ENCODE results near the gene CAMP. TPM values are rescaled to one million over a fixed set of nuclear protein-coding genes. Genes with fewer than 3 reads are reported as not detected.

Gene CAMP
- total RNA-seq, 1 donor from 2014 or later: not detected

- Histone ChIP-seq H3K4me1 (peaks cover 19% of the 10 kb centered on the region), H3K36me3 (no peaks in the 10 kb centered on the region), H3K27me3 (ENCODE audit: low read depth) (no peaks in the 10 kb centered on the region), H3K9me3 (replicated peaks) (no peaks in the 10 kb centered on the region), H3K27ac (replicated peaks) (peak overlapping the region; percentile 82), H3K4me3 (no peak overlapping the region)
- TF ChIP-seq, protein P1, sequence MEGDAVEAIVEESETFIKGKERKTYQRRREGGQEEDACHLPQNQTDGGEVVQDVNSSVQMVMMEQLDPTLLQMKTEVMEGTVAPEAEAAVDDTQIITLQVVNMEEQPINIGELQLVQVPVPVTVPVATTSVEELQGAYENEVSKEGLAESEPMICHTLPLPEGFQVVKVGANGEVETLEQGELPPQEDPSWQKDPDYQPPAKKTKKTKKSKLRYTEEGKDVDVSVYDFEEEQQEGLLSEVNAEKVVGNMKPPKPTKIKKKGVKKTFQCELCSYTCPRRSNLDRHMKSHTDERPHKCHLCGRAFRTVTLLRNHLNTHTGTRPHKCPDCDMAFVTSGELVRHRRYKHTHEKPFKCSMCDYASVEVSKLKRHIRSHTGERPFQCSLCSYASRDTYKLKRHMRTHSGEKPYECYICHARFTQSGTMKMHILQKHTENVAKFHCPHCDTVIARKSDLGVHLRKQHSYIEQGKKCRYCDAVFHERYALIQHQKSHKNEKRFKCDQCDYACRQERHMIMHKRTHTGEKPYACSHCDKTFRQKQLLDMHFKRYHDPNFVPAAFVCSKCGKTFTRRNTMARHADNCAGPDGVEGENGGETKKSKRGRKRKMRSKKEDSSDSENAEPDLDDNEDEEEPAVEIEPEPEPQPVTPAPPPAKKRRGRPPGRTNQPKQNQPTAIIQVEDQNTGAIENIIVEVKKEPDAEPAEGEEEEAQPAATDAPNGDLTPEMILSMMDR (IDR thresholded peaks at IDR 0.05; ENCODE audit: borderline replicate concordance): no peak
- DNase-seq: peak; percentile 36
- intact Hi-C loops (cut with micrococcal nuclease): no loop called here
Measured at GRCh38 chr3:48215466-48215865, 7.8 kb upstream of the CAMP start.

DNA sequence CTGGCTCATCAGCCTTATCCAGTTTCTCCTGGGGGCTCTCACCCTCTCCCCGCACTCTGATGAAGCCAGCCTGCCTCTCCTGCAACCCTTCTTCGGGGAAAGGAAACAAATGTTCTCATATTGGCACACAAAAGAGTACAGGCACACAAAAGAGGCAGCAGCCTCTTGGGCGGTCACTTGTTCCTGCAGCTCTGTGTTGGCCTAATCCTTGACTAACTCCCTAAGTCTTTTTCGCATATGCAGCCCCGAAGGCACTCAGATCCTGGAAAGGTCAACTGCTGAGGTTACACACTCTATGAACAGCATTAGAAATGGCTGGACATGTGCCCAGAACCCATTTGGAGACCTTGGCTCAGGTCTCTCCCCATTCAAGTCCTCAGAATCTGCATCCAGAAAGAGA is 7.4 kb upstream of the CAMP start:
- H3K4me1 ChIP-seq: peaks cover 19% of the 10 kb centered on the region
- H3K4me3 ChIP-seq: no peak overlapping the region
- no peaks in the 10 kb centered on the region for H3K9me3 ChIP-seq (replicated peaks)
- intact Hi-C loops (cut with micrococcal nuclease): no loop called here
- peak; percentile 53 for DNase-seq
- no peaks in the 10 kb centered on the region for H3K36me3 ChIP-seq
- no peaks in the 10 kb centered on the region for H3K27me3 ChIP-seq (ENCODE audit: low read depth)
- peak overlapping the region; percentile 82 for H3K27ac ChIP-seq (replicated peaks)
- TF ChIP-seq, protein P1 (IDR thresholded peaks at IDR 0.05; ENCODE audit: borderline replicate concordance): no peak

DNA sequence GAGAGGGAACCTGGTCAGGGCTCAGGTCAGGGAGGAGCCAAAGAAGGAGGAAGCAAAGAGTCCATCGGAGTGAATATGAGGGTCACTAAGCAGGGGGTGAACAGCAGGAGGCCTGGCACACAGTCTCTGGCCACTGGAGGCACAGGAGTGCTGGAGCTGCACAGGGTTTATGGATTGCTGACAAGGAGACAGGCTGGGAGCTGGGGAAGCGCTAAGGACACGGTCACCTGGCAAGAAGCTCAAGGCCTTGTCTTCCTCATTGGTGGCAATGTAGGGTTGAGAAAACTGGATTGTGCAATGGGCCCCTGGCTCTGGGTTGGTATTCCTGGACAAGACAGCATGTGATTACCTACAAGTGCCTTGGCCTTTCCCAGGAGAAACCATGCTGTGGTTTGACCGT is 5.8 kb upstream of the CAMP start:
- Histone ChIP-seq H3K4me1 (peaks cover 19% of the 10 kb centered on the region), H3K27ac (replicated peaks) (peak overlapping the region; percentile 82), H3K36me3 (no peaks in the 10 kb centered on the region), H3K4me3 (no peak overlapping the region), H3K9me3 (replicated peaks) (no peaks in the 10 kb centered on the region), H3K27me3 (ENCODE audit: low read depth) (no peaks in the 10 kb centered on the region)
- intact Hi-C loops (cut with micrococcal nuclease): no loop called here
- TF ChIP-seq, protein P1 (IDR thresholded peaks at IDR 0.05; ENCODE audit: borderline replicate concordance): no peak
- DNase-seq: no peak

DNA sequence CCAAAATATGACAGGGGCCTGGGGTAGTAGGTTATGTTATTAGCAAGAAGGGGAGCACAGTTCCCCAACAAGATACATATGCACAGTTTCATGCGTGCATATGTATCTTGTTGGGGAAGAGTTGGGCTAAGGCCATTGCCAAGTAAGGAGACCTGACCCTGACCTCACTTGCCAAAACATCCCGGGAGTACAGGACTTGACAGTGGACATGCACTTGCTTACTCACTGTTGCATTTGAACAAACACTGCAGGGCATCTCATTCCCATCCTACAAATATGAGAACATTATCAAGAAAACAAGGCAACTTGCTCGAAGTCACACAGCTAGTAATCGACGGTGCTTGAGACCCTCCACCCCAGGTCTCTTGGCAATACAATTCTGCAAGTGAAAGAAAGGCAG is 4.8 kb upstream of the CAMP start:
- Histone ChIP-seq H3K27ac (replicated peaks) (no peak overlapping the region), H3K4me1 (peaks cover 19% of the 10 kb centered on the region), H3K4me3 (no peak overlapping the region), H3K27me3 (ENCODE audit: low read depth) (no peaks in the 10 kb centered on the region), H3K36me3 (no peaks in the 10 kb centered on the region), H3K9me3 (replicated peaks) (no peaks in the 10 kb centered on the region)
- intact Hi-C loops (cut with micrococcal nuclease): no loop called here
- no peak for DNase-seq
- TF ChIP-seq, protein P1 (IDR thresholded peaks at IDR 0.05; ENCODE audit: borderline replicate concordance): no peak

DNA sequence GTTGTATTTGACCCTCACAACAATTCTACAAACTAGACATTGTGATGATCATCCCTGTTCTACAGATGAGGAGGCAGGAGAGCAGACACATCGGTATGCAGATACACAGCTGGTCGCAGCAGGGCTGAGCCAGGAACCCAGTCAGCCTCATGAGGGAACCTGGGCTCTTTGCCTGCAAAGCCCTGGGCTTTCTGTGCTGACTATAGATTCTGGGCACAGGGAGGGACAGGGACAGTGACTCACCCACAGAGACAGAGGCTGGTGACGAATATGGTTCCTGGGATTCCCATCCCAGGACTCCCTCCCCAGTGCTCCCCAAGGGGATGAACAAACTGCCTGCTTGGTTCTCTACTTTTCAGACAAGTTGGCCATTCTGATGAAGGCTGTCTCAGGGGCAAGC is 3.8 kb upstream of the CAMP start:
- H3K36me3 ChIP-seq: no peaks in the 10 kb centered on the region
- H3K9me3 ChIP-seq (replicated peaks): no peaks in the 10 kb centered on the region
- H3K27me3 ChIP-seq (ENCODE audit: low read depth): no peaks in the 10 kb centered on the region
- H3K4me3 ChIP-seq: no peak overlapping the region
- TF ChIP-seq, protein P1 (IDR thresholded peaks at IDR 0.05; ENCODE audit: borderline replicate concordance): no peak
- peak overlapping the region; percentile 30 for H3K27ac ChIP-seq (replicated peaks)
- intact Hi-C loops (cut with micrococcal nuclease): no loop called here
- DNase-seq: peak; percentile 61
- H3K4me1 ChIP-seq: peaks cover 19% of the 10 kb centered on the region

DNA sequence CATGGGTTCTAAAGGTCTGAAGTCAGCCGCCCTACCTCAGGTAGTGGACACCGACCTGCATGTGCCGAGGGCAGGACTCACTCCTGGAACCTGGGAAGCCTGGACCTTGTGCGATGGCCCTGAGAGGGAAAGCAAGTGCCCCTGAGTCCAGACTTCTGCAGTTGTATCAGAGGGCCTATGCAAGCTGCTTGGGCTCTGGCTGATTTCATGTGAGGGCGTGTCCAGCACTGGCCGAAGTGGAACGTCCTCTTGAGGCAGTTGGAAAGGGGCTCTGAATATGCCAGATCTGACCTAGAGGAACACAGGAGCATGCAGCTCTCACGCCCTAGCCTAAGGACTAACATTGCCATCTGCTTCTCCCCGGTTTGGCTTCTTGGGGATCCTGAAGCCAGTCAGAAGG is 2.5 kb upstream of the CAMP start:
- DNase-seq: no peak
- H3K36me3 ChIP-seq: no peaks in the 10 kb centered on the region
- no peaks in the 10 kb centered on the region for H3K9me3 ChIP-seq (replicated peaks)
- H3K4me1 ChIP-seq: peaks cover 9% of the 10 kb centered on the region
- no peak overlapping the region for H3K4me3 ChIP-seq
- H3K27me3 ChIP-seq (ENCODE audit: low read depth): no peaks in the 10 kb centered on the region
- no peak overlapping the region for H3K27ac ChIP-seq (replicated peaks)
- intact Hi-C loops (cut with micrococcal nuclease): no loop called here
- TF ChIP-seq, protein P1 (IDR thresholded peaks at IDR 0.05; ENCODE audit: borderline replicate concordance): no peak
